HepG2 (cell line): ENCODE data around the gene GNG2. TPM values are rescaled to one million over a fixed set of nuclear protein-coding genes. Genes with fewer than 3 reads are reported as not detected.

ENCODE experiments used
- ATAC-seq: fragments of 200-7000 bp; cut with Tn5 transposase; 3 replicates; pipeline ENCODE4 v1.9.1; 2020; ENCODE audit warnings: mild to moderate bottlenecking, moderate library complexity
- BruUV-seq: library from RNA; stranded (reverse); fragments of 400-500 nt; replicated peaks from 2 replicates; lab custom pipeline; 2021; lab: Mats Ljungman, UMichigan
- CTCF ChIA-PET: fragments of 300-600 bp; formaldehyde crosslinking; extraction: SDS; loops from one replicate; lab custom pipeline; 2021; ENCODE audit warnings: low total read pairs, inconsistent platforms, low intra/inter-chr PET ratio; lab: Yijun Ruan, JAX
- POLR2A ChIA-PET: fragments of 350-600 bp; sonication (Branson Sonifier 250); formaldehyde crosslinking; loops from one replicate; lab custom pipeline; 2020; ENCODE audit warnings: antibody characterized with exemption, inconsistent platforms; lab: Yijun Ruan, JAX
- DNase-seq: peaks from one replicate; pipeline ENCODE4 v3.0.0-alpha.2; 2015; ENCODE audit warnings: low spot score
- FAIRE-seq: peaks from 3 replicates; lab custom pipeline; 2011; peaks lifted over from hg19 to GRCh38; lab: Jason Lieb, UNC
- H2AFZ ChIP-seq: one replicate; pipeline ENCODE4 v1.6.1; 2011; ENCODE audit warnings: low read length, inconsistent platforms
- H3K27ac ChIP-seq: fragments of 300-600 bp; 3 replicates; pipeline ENCODE4 v1.8.0; 2011; ENCODE audit warnings: mixed run types, mild to moderate bottlenecking, mixed read lengths, low read length, inconsistent platforms; ENCODE audit not compliant: insufficient read depth; ENCODE audit errors: extremely low read length
- H3K27me3 ChIP-seq, 2 experiments: fragments of 200-600 bp in 1 of 2; 2 replicates in 1 of 2; 3 replicates in 1 of 2; pipeline versions ENCODE4 v1.6.0 to v1.8.0; 2011; ENCODE audit warnings: low read length in 2 of 2, mild to moderate bottlenecking in 2 of 2, moderate library complexity in 2 of 2, inconsistent platforms in 1 of 2; ENCODE audit not compliant: insufficient read depth in 2 of 2, control insufficient read depth in 1 of 2
- H3K36me3 ChIP-seq, 2 experiments: fragments of 200-600 bp in 1 of 2; replicated peaks in 1 of 2; 2 replicates in 1 of 2; 3 replicates in 1 of 2; pipeline versions ENCODE4 v1.5.1 to v1.8.0; 2011; ENCODE audit warnings: low read length in 2 of 2, inconsistent platforms in 1 of 2; ENCODE audit not compliant: insufficient read depth in 2 of 2, control insufficient read depth in 1 of 2
- H3K4me1 ChIP-seq: 2 replicates; pipeline ENCODE4 v1.5.1; 2012; ENCODE audit warnings: low read length, inconsistent platforms; ENCODE audit not compliant: insufficient read depth
- H3K4me2 ChIP-seq: 2 replicates; pipeline ENCODE4 v1.6.0; 2011; ENCODE audit warnings: low read depth, low read length, inconsistent platforms
- H3K4me3 ChIP-seq, 3 experiments: fragments of 200-600 bp in 1 of 3; sonication (generic), shearing (Covaris generic) in 1 of 3; replicated peaks in 1 of 3; 2 replicates each; pipeline ENCODE4 v1.5.1; 2011 to 2016; ENCODE audit warnings: low read length in 3 of 3, inconsistent platforms in 2 of 3, low read depth in 2 of 3, mild to moderate bottlenecking in 2 of 3, control low read depth in 1 of 3, mixed read lengths in 1 of 3; ENCODE audit not compliant: insufficient read depth in 1 of 3
- H3K79me2 ChIP-seq: one replicate; pipeline ENCODE4 v1.6.1; 2011; ENCODE audit warnings: low read length, inconsistent platforms; ENCODE audit not compliant: insufficient read depth
- H3K9ac ChIP-seq: 2 replicates; pipeline ENCODE4 v1.6.0; 2011; ENCODE audit warnings: mild to moderate bottlenecking, low read depth, low read length, inconsistent platforms; ENCODE audit not compliant: insufficient read depth
- H3K9me3 ChIP-seq: 2 replicates; pipeline ENCODE4 v1.5.1; 2012; ENCODE audit warnings: mild to moderate bottlenecking, low read length
- H4K20me1 ChIP-seq: 2 replicates; pipeline ENCODE4 v1.6.0; 2011; ENCODE audit warnings: inconsistent platforms, mild to moderate bottlenecking, low read length, moderate library complexity; ENCODE audit not compliant: insufficient read depth
- HNF4A ChIP-seq: sonication (generic); formaldehyde crosslinking; IDR thresholded peaks from 2 replicates; pipeline ENCODE4 v1.4.0; 2020; ENCODE audit warnings: missing genetic modification reagents
- LCORL ChIP-seq, 2 experiments: fragments of 450-650 bp in 1 of 2; sonication (generic) in 1 of 2; formaldehyde crosslinking in 1 of 2; IDR thresholded peaks; 2 replicates each; pipeline versions ENCODE4 v1.5.0 to v1.6.1; 2017 to 2020; ENCODE audit warnings: antibody characterized with exemption in 1 of 2, missing genetic modification reagents in 1 of 2
- NFIC ChIP-seq: IDR thresholded peaks from 2 replicates; pipeline ENCODE4 v1.6.1; 2012; ENCODE audit warnings: mild to moderate bottlenecking, low read length, inconsistent platforms
- SMARCC2 ChIP-seq: fragments of 450-650 bp; IDR thresholded peaks from 2 replicates; pipeline ENCODE4 v1.6.1; 2017; ENCODE audit warnings: antibody characterized with exemption, mild to moderate bottlenecking
- TMF1 ChIP-seq: sonication (generic); formaldehyde crosslinking; IDR thresholded peaks from 2 replicates; pipeline ENCODE4 v1.8.1; 2022; ENCODE audit warnings: low read depth, missing genetic modification reagents
- ZEB1 ChIP-seq: IDR thresholded peaks from 2 replicates; pipeline ENCODE4 v1.6.1; 2012; ENCODE audit warnings: mild to moderate bottlenecking, low read depth, inconsistent platforms; ENCODE audit not compliant: insufficient replicate concordance
- ZNF317 ChIP-seq: sonication (generic); formaldehyde crosslinking; IDR thresholded peaks from 2 replicates; pipeline ENCODE4 v1.5.0; 2020; ENCODE audit warnings: mild to moderate bottlenecking, missing genetic modification reagents
- ZNF512B ChIP-seq: sonication (generic); formaldehyde crosslinking; IDR thresholded peaks from 2 replicates; pipeline ENCODE4 v1.5.1; 2020; ENCODE audit warnings: missing genetic modification reagents, mild to moderate bottlenecking, borderline replicate concordance
- WGBS: methylation state at CpG from one replicate; pipeline ENCODE4 v1.1.6; 2017; ENCODE audit warnings: low lambda C conversion rate; 5-methylcytosine and 5-hydroxymethylcytosine counted together
- in situ Hi-C: cut with HindIII; loops from 2 replicates; pipeline ENCODE4 v1.10.0; 2017; ENCODE audit warnings: low pct_unique_long_range_greater_than_20kb; ENCODE audit not compliant: extremely low pct_ligation_motif_present
- intact Hi-C: fragments of 100-400 bp; cut with micrococcal nuclease; formaldehyde crosslinking; loops from one replicate; pipeline ENCODE4 v1.10.0; 2022; ENCODE audit not compliant: unreplicated experiment
- polyA plus RNA-seq, 8 experiments: library from polyadenylated mRNA; depleted of rRNA in 3 of 8; stranded (reverse) in 7 of 8; unstranded in 1 of 8; fragments of >200 nt; fragmentation: Illumina TruSeq in 4 of 8; extraction: Trizol in 4 of 8; gene quantifications; 2 replicates each; pipeline versions ENCODE4 v1.2.1 to v1.2.3, GENCODE V29; 2011 to 2016; ENCODE audit warnings: low read depth in 4 of 8, missing spikeins in 1 of 8, mixed read lengths in 1 of 8; ENCODE audit not compliant: insufficient read depth in 1 of 8
- total RNA-seq, 5 experiments: library from RNA; depleted of rRNA; stranded (reverse); fragments of >200 nt; fragmentation: Illumina TruSeq; extraction: Trizol; gene quantifications; 2 replicates each; pipeline ENCODE4 v1.2.3, GENCODE V29; 2016; ENCODE audit warnings: low read depth in 1 of 5
- TF ChIP-seq, protein P1 (sequence below): sonication (generic); formaldehyde crosslinking; IDR thresholded peaks from 2 replicates; pipeline ENCODE4 v1.4.0; 2020; ENCODE audit warnings: mild to moderate bottlenecking, low read depth, missing genetic modification reagents

GNG2 gene
- total and polyA plus RNA-seq, 2 of the 13 experiments (the other 11 are each of a cell fraction or from before 2014, with no cell fraction given) = not detected

GRCh38 chr14:51883232-51883631 lies 22.8 kb downstream of the GNG2 start (continued):
- TF ChIP-seq ZNF512B (CRISPR knock-in tag) = no peak
- no peak for TF ChIP-seq HNF4A (CRISPR knock-in tag)
- no peak for TF ChIP-seq SMARCC2

- POLR2A ChIA-PET = no interaction called here
- H4K20me1 ChIP-seq = no peaks in the 10 kb centered on the region
- CTCF ChIA-PET = no interaction called here
- H3K4me2 ChIP-seq = no peak overlapping the region
- no peaks in the 10 kb centered on the region for H3K4me1 ChIP-seq
- FAIRE-seq = no peak
- H3K27ac ChIP-seq = no peak overlapping the region
- H3K9me3 ChIP-seq = no peaks in the 10 kb centered on the region
- H3K4me3 ChIP-seq = no peak overlapping the region
- H3K36me3 ChIP-seq = no peaks in the 10 kb centered on the region
- WGBS = 17% methylated on average over 6 of the region's 7 CpGs
- no peak overlapping the region for H3K9ac ChIP-seq
- no peak for DNase-seq
- ATAC-seq = no peak
- no peak for TF ChIP-seq LCORL (IDR thresholded peaks at IDR 0.05)
- TF ChIP-seq LCORL (CRISPR knock-in tag; IDR thresholded peaks at IDR 0.05) = no peak
- no peak for TF ChIP-seq TMF1 (CRISPR knock-in tag)
- TF ChIP-seq NFIC = no peak
- TF ChIP-seq, protein P1, sequence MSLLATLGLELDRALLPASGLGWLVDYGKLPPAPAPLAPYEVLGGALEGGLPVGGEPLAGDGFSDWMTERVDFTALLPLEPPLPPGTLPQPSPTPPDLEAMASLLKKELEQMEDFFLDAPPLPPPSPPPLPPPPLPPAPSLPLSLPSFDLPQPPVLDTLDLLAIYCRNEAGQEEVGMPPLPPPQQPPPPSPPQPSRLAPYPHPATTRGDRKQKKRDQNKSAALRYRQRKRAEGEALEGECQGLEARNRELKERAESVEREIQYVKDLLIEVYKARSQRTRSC = no peak
- TF ChIP-seq ZNF317 = no peak
- no peak for TF ChIP-seq ZEB1
- BruUV-seq = no TSS peak
- in situ Hi-C loops (no loop called here), intact Hi-C loops (no loop called here)
- H2AFZ ChIP-seq = no peak overlapping the region
- no peaks in the 10 kb centered on the region for H3K79me2 ChIP-seq
- no peaks in the 10 kb centered on the region for H3K27me3 ChIP-seq
Measured at GRCh38 chr14:51884086-51884927, 23.9 kb downstream of the GNG2 start.
